ENCODE data around the gene ANKS6. TPM values are rescaled to one million over a fixed set of nuclear protein-coding genes. Genes with fewer than 3 reads are reported as not detected.

ANKS6 gene
- total RNA-seq, 4 donors from 2014 or later: 42.2 to 56.6 (median 49.9) TPM

DNA sequence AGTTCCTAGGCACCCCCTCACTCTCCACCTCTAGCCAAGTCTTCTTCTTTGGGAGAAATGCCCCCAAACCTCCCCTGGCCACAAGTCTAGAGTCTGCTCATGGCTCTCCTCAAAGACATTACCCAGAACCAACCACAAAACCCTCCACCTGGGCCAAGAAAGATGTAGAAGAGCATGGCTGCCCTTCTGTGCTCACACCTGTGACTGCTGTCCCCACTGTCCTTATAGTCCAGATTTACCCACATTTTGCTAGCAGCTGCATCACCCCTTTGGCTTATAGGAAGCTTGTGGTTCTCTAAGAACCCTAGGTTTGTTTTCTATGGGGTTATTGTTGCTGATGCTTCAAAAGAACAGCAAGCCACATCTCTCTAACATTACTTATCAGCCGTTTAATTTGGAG is 81.5 kb downstream of the ANKS6 start:
- no peaks in the 10 kb centered on the region for H3K36me3 ChIP-seq
- TF ChIP-seq, protein P1, sequence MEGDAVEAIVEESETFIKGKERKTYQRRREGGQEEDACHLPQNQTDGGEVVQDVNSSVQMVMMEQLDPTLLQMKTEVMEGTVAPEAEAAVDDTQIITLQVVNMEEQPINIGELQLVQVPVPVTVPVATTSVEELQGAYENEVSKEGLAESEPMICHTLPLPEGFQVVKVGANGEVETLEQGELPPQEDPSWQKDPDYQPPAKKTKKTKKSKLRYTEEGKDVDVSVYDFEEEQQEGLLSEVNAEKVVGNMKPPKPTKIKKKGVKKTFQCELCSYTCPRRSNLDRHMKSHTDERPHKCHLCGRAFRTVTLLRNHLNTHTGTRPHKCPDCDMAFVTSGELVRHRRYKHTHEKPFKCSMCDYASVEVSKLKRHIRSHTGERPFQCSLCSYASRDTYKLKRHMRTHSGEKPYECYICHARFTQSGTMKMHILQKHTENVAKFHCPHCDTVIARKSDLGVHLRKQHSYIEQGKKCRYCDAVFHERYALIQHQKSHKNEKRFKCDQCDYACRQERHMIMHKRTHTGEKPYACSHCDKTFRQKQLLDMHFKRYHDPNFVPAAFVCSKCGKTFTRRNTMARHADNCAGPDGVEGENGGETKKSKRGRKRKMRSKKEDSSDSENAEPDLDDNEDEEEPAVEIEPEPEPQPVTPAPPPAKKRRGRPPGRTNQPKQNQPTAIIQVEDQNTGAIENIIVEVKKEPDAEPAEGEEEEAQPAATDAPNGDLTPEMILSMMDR (IDR thresholded peaks at IDR 0.05): no peak
- TF ChIP-seq POLR2A (IDR thresholded peaks at IDR 0.05): no peak
- no peak overlapping the region for H3K27ac ChIP-seq
- 52 to 78% methylated on average over 1 of the region's 1 CpG for WGBS, 2 donors
- DNase-seq: no peak
- no peak overlapping the region for H3K4me3 ChIP-seq (replicated peaks in 1 of 3)
- H3K27me3 ChIP-seq: no peaks in the 10 kb centered on the region
- H3K4me1 ChIP-seq: no peaks in the 10 kb centered on the region
- no peaks in the 10 kb centered on the region for H3K9me3 ChIP-seq
- intact Hi-C loops (cut with DNase I): no loop called here

DNA sequence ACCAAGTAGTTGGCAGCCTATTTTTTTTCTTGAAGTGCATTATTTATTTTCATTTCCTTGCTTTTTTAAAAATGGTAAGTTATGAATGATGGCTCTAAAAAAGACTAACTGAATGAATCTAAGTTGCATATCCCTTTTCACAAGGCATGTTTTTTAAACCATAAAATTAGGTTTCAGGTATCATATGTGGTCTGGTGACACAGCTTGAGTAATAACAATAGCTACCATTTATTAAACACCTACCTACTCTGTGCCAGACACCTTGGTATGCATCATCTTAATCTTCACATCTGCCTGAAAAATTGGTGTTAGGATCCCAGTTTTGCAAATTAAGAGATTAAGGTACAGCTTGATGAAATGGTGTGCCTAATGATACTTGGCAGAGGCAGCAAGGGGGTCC is 83.4 kb downstream of the ANKS6 start:
- H3K4me3 ChIP-seq (replicated peaks in 1 of 3): no peak overlapping the region

DNA sequence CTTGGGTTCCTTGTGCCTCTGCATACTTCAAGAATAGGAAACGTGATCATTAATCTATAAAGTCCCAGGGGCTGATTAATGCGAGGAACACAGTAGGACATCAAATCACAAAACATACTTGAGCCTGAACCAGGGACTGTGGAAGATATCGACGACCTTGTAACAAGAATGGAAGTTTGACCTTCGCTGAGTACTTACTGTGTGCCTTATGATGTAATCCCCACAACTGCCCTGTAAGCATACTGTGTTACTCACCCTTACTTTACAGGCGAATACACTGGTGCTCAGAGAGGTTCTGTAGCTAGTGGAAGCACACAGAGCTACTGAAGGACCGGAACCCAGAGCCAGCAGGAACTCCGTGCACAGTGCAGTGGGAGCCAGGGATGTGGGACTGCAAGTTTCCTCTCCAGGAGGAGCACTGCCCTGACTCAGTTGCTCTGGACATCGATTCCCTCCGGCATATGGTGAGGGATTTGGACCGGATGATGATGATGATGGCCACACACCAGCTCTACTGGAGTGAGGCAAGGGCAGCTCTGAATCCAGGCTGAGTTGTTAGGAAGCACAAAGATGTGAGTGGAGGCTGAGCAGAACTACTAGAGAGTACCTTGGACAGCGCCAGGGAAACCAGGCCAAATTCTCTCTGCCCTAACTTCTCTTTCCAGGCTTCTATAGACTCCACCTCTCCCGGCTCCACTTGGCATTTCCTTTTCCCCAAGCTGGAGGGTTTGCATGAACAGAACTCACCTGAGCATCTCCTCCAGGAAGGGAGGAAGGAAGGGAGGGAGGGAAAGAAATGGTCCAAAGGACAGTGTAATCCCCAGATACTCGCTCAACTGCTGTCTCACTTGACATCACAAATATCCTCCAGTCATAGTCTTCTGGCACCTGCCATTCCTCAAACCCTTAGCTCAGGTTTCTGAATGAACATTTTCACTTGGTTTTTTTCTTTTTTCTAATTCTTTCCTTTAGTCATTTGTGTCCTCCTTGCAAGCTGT is 86.1 kb downstream of the ANKS6 start:
- no peaks in the 10 kb centered on the region for H3K9me3 ChIP-seq
- TF ChIP-seq, protein P1 (IDR thresholded peaks at IDR 0.05): no peak
- TF ChIP-seq POLR2A (IDR thresholded peaks at IDR 0.05): no peak
- intact Hi-C loops (cut with DNase I): loop anchor here (5.0 kb wide), 1 partner anchor 393 kb away; no protein-coding TSS in a partner anchor
- peak; percentile 8 to 38 for DNase-seq
- H3K27ac ChIP-seq: no peak overlapping the region
- H3K4me3 ChIP-seq (replicated peaks in 1 of 3): no peak overlapping the region
- peaks cover 4% of the 10 kb centered on the region for H3K27me3 ChIP-seq
- H3K36me3 ChIP-seq: no peaks in the 10 kb centered on the region
- 63 to 66% methylated on average over 14 of the region's 14 CpGs for WGBS, 2 donors
- peaks cover 6 to 19% of the 10 kb centered on the region in 2 donors for H3K4me1 ChIP-seq

More for the DNA sequence above, 83.4 kb downstream of the ANKS6 start:
- Histone ChIP-seq H3K4me1 (peaks cover 0 to 12% of the 10 kb centered on the region in 2 donors), H3K27me3 (peaks cover 4% of the 10 kb centered on the region), H3K36me3 (no peaks in the 10 kb centered on the region), H3K27ac (no peak overlapping the region), H3K9me3 (no peaks in the 10 kb centered on the region)
- TF ChIP-seq, protein P1 (IDR thresholded peaks at IDR 0.05): no peak
- no peak for TF ChIP-seq POLR2A (IDR thresholded peaks at IDR 0.05)
- intact Hi-C loops (cut with DNase I): no loop called here
- no peak for DNase-seq

DNA sequence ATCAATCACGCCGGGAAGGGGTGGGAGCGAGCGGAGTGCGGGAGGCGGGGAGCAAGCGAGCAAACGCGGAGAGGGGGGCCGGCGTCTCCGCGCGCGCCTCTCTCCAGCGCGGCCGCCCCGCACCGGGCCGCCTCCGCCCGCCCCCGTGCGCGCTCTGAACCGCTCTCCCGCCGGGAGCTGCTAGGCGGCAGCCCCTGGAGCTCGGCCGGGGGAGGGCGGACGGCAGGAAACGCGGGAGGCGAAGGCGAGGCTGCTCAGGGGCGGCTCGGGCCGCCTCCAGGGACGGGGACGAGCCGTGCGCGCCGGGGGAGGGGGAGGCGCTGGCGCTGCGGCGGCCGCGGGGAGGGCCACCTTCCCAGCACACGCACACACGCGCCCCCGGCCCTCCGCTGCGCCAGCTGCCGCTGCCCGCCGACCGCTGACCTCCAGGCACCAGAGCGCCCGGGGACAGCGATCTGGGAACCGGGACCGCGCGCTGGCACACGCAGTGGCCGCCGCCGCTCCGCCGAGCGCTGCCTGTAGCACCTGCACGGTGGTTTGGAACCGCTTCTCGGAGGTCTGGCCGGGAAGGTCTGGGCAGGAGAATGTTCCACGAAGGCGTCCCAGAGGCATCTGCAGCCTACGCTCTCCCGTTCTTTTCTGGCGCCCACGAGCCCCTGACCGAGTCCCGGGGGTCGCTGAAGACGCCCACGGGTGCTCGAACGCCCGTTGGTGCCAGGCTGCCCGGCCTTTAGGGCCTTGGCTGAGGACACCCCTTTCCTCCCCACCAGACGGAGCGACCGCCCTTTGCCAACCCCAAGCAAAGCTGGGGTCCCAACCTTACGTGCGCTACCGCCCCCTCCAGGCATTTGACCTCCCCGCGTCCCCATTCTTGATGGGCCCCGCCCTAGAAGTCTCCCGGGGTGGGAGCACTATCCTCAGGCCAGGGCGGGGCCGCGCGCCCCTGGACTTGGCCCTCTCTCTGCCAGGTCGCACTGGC is 87.1 kb downstream of the ANKS6 start, which contains the start of gene GABBR2:
Gene GABBR2 (minus strand): TSS at position 3 of the 979 bp plus-strand sequence. CDS start 198 bp downstream, outside the sequence.
- peaks cover 4% of the 10 kb centered on the region for H3K27me3 ChIP-seq
- no peaks in the 10 kb centered on the region for H3K9me3 ChIP-seq
- H3K4me1 ChIP-seq: peaks cover 6 to 19% of the 10 kb centered on the region in 2 donors
- H3K27ac ChIP-seq: no peak within 1 kb of the TSS
- 4 to 5% methylated on average over 12 to 56 of the region's 111 CpGs for WGBS, 2 donors
- intact Hi-C loops (cut with DNase I): loop anchor here (5.0 kb wide), 1 partner anchor 392 kb away; no protein-coding TSS in a partner anchor
- no peak within 1 kb of the TSS for H3K4me3 ChIP-seq (replicated peaks in 1 of 3)
- DNase-seq: peak in 1 of 2 donors; percentile 8
- TF ChIP-seq, protein P1 (IDR thresholded peaks at IDR 0.05): no peak
- no peak for TF ChIP-seq POLR2A (IDR thresholded peaks at IDR 0.05)
- no peaks in the 10 kb centered on the region for H3K36me3 ChIP-seq
